MG63 (cell line): ENCODE measurements around the gene FOXP1. TPM values are rescaled to one million over a fixed set of nuclear protein-coding genes. Genes with fewer than 3 reads are reported as not detected.

Experiments
- DNase-seq: peaks from one replicate; pipeline ENCODE4 v3.0.0-alpha.2; 2020
- H3K27me3 ChIP-seq: fragments of 250-450 bp; sonication (Bioruptor Pico); 2 replicates; pipeline ENCODE4 v1.5.1; 2020; ENCODE audit warnings: mild to moderate bottlenecking, moderate library complexity
- H3K36me3 ChIP-seq: fragments of 250-450 bp; sonication (Bioruptor Pico); 2 replicates; pipeline ENCODE4 v1.5.1; 2020; ENCODE audit warnings: mild to moderate bottlenecking, moderate library complexity
- H3K4me3 ChIP-seq: fragments of 250-450 bp; sonication (Bioruptor Pico); 2 replicates; pipeline ENCODE4 v1.5.1; 2020; ENCODE audit warnings: mild to moderate bottlenecking, moderate library complexity
- H3K9me3 ChIP-seq: fragments of 250-450 bp; sonication (Bioruptor Pico); 2 replicates; pipeline ENCODE4 v1.5.1; 2020; ENCODE audit warnings: mild to moderate bottlenecking, moderate library complexity
- total RNA-seq: library from RNA; depleted of rRNA; stranded (reverse); fragments of >200 nt; shearing (Covaris generic); gene quantifications from 2 replicates; pipeline ENCODE4 v1.2.3, GENCODE V29; 2014; ENCODE audit warnings: low replicate concordance

Gene FOXP1
- total RNA-seq, 1 experiment from 2014 or later = 15.0 TPM

DNA sequence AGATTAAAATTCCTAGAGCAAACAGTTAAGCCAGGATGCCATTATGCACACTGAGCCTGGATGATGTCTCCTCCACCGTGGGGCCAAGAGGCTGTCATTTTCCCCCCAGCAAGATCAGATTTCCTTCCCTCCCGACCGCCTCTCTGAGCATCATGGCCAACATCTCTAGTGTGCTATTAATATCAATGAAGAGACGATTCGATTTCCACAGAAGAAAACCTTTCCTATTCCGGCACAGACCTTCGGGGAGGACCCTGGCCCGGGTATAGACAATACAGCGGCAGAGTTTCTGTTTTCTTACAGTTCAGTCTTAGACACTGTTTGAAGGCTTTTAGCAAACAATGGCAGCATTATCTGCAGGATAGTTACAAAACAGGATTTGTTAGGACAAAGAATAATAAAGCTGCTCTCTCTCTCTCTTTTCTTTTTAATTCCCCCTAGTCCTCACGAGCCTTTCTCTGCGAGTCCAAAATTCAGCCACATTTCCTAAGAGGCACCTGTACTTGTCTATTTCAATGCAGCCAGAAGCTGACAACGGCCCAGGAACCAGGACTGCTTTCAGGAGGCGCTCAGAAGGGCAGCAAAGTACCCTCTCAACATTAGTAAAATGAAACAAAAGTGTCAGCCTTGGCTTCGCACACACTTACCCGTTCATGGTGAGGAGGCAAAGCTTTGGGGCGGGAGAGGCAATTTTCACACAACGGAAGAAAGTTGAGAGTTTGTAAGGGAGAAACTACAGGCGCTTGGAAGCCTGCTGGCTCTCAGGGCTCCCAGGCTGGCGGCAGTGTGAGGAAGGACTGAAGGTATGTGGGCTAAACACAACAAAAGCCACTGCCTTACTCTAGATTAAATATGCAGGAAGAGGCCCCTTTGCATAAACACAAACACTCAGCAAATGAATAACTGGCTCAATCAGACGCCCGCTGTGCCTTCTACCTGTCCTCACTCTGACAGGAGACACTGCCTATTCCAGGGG lies 278.0 kb downstream of the FOXP1 start:
- Histone ChIP-seq H3K4me3 (peak overlapping the region; percentile 27), H3K27me3 (no peaks in the 10 kb centered on the region), H3K9me3 (no peaks in the 10 kb centered on the region), H3K36me3 (no peaks in the 10 kb centered on the region)
- DNase-seq = peak; percentile 14

DNA sequence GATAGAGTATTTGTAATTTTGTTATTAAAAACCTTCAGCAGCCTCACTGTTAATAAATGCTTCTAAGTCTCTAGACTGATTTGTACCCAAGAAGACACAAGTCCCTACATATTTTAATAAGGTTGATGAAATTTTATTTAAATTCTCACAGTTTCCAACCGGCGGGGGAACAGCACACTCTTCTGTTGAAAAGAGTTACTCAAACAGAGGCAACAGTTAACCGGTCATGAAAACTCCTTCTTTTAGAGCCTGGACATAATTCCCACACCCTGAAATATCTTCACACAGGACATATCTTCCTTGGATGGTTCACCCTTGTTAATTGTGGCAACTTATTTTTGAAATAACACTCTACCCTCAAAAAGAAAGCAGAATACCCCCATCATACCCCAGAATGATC lies 278.8 kb downstream of the FOXP1 start:
- no peaks in the 10 kb centered on the region for H3K27me3 ChIP-seq
- no peak for DNase-seq
- no peaks in the 10 kb centered on the region for H3K36me3 ChIP-seq
- no peaks in the 10 kb centered on the region for H3K9me3 ChIP-seq
- no peak overlapping the region for H3K4me3 ChIP-seq

DNA sequence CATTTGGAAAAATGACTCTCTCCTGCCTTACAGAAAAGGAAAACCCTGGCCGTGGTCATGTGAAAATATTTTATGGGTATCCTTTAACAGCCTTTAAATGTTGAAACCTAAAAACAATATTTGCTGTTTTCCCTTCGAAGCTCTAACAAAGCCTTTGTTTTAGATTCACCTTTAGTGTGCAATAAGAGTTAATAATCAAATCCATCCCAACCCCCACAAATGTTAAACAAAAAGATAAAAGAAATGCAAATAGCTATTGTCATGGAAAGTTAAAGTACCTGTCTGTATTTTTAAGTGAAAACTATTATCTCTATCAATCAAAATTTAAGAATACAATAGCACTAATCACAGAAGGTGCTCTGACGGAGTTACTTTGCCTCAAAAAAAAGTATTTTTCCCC lies 279.3 kb downstream of the FOXP1 start:
- DNase-seq = no peak
- H3K4me3 ChIP-seq = no peak overlapping the region
- no peaks in the 10 kb centered on the region for H3K27me3 ChIP-seq

DNA sequence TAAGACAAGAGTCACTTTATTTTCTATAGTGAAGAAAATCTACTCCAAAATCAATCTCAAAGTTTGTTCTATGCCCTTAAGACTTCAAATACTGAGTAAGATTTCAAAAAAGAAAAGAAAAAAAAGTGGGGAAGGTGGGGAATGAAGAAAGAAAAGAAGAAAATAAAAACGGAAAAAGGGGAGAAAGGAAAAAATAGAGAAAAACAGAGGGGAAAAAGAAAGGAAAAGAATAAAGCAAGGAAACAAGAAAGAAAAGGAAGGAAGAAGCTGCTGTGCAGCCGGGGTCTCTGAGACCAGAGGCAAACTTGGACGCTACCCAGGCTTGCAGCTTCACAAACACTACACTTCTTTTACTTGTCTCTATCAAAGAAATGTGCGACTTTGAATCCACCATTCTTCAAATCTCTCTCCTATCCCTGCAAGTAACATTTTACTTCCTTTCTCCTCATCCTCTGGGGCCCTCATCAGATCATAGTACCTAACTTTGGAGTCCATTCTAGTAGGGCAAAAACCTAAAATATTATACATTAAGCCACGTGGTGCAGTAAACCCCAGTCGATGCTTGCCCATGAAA lies 279.8 kb downstream of the FOXP1 start:
- Histone ChIP-seq H3K4me3 (no peak overlapping the region), H3K9me3 (no peaks in the 10 kb centered on the region), H3K27me3 (no peaks in the 10 kb centered on the region), H3K36me3 (no peaks in the 10 kb centered on the region)
- DNase-seq = no peak

More for the DNA sequence above, 279.3 kb downstream of the FOXP1 start:
- no peaks in the 10 kb centered on the region for H3K9me3 ChIP-seq
- no peaks in the 10 kb centered on the region for H3K36me3 ChIP-seq

DNA sequence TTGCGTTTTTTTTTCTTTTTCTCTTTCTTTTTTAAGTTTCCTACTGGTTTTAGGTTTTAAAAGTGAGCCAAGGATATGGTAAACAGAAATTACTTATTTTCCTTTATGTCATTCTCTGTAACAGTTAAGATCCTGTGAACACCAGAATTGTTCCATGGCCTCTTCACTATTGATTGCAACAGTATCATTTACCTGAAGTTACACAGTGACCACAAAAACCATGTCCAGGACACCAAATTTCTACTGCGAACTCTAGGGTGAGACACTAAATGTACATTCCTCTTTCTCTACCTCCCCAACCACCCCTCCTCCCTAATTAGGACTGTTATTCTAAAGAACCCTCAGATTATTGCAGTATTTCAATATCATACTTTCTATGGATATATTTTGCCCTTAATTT lies 280.9 kb downstream of the FOXP1 start:
- H3K36me3 ChIP-seq = no peaks in the 10 kb centered on the region
- no peaks in the 10 kb centered on the region for H3K9me3 ChIP-seq
- no peak overlapping the region for H3K4me3 ChIP-seq

DNA sequence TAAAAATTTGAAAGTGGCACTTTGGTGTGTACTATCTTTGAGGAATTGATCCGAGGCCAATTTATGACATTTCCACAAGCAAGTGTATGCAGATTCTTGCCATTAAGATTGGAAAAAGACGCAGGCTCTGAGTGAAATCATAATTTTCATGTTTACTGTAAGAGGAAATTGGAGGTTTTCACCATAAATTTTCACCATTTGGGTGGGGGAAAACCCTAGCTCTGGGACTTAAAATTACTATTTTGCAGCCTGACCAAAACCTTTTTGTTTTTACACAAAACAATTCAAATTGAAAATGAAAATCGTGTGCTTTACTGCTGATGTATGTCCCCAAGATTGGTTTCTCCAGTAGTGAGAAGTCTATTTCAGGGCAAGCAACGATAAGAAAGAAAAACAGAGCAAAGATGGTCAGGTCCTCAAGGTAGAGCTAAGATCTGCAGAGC lies 282.6 kb downstream of the FOXP1 start:
- no peak overlapping the region for H3K4me3 ChIP-seq
- no peaks in the 10 kb centered on the region for H3K27me3 ChIP-seq
- DNase-seq = no peak
- H3K36me3 ChIP-seq = no peaks in the 10 kb centered on the region
- no peaks in the 10 kb centered on the region for H3K9me3 ChIP-seq

More for the DNA sequence above, 280.9 kb downstream of the FOXP1 start:
- no peak for DNase-seq
- no peaks in the 10 kb centered on the region for H3K27me3 ChIP-seq

DNA sequence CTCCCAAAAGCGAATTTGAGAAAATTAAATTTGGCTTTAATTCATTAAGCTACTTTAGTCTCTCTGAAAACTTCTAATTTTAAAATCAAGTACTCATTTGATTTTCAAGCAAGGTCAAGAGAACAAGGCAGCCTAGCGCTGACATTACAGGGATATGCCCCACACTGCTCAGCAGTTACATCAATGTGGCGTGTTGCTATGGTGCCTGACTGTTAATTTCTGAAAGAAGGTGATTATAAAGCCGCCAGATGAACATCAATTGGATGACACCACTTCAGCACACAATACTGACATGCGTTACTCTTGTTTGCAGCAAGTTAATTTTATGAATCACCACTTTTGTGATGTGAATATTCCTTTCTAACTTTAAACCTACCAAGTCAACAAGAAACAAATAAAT lies 284.4 kb downstream of the FOXP1 start:
- no peak for DNase-seq
- Histone ChIP-seq H3K4me3 (no peak overlapping the region), H3K36me3 (no peaks in the 10 kb centered on the region), H3K27me3 (no peaks in the 10 kb centered on the region), H3K9me3 (no peaks in the 10 kb centered on the region)

DNA sequence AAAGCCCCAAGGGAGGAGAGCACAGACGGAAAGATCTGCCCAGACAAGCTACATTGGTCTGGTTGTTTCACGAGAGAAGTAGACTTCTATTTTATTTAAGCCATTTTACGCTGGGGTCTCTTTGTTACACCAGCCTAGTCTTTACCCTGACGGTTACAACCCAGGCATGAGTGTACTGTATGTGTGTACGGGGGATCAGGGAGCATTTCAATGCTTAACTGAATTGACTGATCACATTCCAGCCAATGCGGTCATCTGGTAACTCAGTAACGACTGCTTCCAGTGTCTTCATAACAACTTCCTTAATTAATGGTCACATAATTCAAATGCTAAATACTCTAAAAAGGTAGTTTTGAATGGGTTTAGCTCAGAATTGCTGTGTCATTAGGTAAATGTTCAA lies 288.6 kb downstream of the FOXP1 start:
- DNase-seq = no peak
- Histone ChIP-seq H3K36me3 (no peaks in the 10 kb centered on the region), H3K27me3 (no peaks in the 10 kb centered on the region), H3K9me3 (no peaks in the 10 kb centered on the region), H3K4me3 (no peak overlapping the region)

DNA sequence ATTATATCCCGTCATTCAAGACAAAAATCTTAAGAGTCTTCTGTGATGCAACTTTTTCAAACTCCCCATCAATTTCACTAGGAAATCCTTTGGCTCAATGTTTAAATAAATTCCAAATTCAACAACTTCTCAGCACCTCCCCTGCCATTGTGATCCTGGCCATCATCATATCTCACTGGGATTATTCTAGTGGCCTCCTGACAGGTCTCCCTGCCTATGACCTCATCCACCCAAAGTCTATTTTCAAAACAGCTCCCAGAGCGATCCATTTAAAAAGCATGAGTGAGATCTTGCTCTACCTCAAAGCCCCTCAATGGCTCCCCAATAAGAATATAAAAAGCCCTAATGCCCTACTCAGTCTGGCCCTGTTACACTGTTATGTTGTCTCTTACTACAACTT lies 293.2 kb downstream of the FOXP1 start:
- no peak overlapping the region for H3K4me3 ChIP-seq
- DNase-seq = no peak
- H3K9me3 ChIP-seq = no peaks in the 10 kb centered on the region

DNA sequence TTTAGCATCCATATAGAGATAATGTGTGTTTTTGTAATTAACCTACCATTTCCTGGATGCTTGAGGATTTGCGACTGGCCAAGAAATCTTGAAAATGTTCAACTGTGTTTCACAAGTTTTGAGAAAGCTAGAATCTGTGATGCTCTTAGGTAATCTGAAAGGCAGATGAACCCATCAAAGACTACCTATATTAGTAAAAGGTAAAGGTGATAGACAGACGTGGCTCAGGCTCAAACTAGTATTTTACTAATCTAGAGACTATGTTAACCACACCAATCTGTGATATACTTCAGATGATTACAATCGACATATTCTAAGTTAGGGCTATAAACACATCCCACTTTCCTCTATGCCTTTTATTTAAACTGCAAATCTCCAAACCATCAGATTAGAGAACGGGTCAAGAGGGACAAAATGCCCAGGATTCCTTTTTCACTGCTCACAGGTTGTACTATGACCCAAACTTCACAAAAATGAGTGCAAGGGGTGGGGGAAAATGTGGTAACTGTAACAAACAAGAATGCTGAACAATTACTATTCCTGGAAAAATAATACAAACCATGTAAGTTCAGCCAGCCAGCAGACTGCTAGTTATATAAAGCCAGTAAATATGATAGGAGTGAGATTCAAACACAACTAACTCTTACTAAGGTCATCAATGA lies 295.1 kb downstream of the FOXP1 start:
- H3K9me3 ChIP-seq = no peaks in the 10 kb centered on the region
- H3K27me3 ChIP-seq = no peaks in the 10 kb centered on the region
- no peak overlapping the region for H3K4me3 ChIP-seq
- no peak for DNase-seq
- no peaks in the 10 kb centered on the region for H3K36me3 ChIP-seq

More for the DNA sequence above, 293.2 kb downstream of the FOXP1 start:
- Histone ChIP-seq H3K36me3 (no peaks in the 10 kb centered on the region), H3K27me3 (no peaks in the 10 kb centered on the region)

DNA sequence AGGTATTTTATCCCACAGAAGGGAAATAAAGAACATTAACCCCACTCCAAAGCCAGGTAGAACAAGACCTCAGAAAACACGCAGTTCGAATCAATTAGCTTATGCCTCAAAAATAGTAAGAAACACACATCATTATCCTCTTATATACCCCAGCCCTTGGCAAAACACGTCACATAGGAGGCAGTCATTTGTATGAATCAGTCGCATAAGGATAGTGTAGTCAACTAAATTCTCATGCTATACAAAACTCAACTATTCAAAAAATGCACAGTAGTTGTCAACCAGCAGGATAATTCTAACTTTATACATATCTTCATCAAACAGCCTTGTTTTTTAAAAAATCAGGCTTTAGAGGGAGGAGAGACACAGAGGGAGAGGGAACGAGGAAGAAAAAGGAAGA lies 298.4 kb downstream of the FOXP1 start:
- Histone ChIP-seq H3K27me3 (no peaks in the 10 kb centered on the region), H3K36me3 (no peaks in the 10 kb centered on the region), H3K4me3 (no peak overlapping the region), H3K9me3 (no peaks in the 10 kb centered on the region)
- DNase-seq = no peak

DNA sequence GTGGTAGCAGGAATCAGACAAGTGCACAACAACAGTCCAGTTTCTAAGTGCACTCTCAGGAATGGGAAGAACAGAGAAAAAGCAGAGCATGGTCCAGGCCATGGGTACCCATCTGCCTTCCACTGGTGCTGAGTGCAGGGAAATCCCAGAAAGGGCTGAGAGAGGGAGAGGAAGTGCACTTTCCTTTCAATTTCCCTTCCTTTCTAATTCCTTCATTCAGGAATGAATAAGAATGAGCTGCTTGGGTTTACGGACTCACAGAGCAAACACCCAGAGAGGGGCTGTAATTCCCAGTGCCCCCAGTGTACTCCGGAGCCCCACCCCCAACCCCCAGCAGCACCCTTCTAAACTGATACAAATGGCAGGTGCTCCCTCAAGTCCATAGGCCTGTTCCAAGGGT lies 300.6 kb downstream of the FOXP1 start:
- no peaks in the 10 kb centered on the region for H3K27me3 ChIP-seq
- H3K4me3 ChIP-seq = no peak overlapping the region
- H3K36me3 ChIP-seq = no peaks in the 10 kb centered on the region
- DNase-seq = no peak
- no peaks in the 10 kb centered on the region for H3K9me3 ChIP-seq

DNA sequence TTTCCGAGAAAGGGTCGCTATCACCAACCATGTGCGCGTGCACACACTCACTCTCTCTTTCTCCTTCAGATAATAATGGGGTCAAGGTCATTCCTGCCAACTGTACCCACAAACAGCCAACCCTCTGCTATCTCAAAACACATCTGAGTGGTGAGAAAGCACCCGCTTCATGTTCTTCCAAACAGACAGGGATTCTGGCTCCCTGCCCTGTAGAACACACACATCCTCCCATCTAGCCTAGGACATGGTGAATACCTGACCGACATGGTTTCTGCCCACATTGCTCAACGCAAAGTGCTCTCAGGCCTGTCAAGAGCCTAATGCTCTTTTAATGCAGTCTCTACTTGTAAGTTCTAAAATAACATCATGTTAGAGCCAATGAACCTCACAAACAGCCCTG lies 302.2 kb downstream of the FOXP1 start:
- Histone ChIP-seq H3K27me3 (no peaks in the 10 kb centered on the region), H3K36me3 (no peaks in the 10 kb centered on the region), H3K9me3 (no peaks in the 10 kb centered on the region), H3K4me3 (no peak overlapping the region)
- DNase-seq = no peak

DNA sequence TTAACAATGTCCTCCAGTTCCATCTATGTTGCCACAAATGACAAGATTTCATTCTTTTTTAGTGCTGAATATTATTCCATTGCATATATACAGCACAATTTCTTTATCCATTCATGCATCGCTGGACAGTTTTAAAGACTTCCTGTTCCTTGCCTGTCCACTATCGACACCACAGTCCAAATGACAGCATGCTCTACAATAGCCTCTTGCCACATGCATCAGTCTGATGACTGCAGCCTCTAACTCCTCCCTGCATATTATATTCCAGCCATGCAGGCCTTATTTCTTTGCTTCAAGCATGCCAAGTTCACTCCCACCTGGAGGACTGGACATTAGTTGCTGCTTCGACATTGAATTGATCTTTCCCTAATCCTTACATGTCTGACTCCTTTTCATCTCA lies 306.2 kb downstream of the FOXP1 start:
- Histone ChIP-seq H3K27me3 (no peaks in the 10 kb centered on the region), H3K9me3 (no peaks in the 10 kb centered on the region), H3K36me3 (no peaks in the 10 kb centered on the region), H3K4me3 (no peak overlapping the region)
- DNase-seq = no peak

DNA sequence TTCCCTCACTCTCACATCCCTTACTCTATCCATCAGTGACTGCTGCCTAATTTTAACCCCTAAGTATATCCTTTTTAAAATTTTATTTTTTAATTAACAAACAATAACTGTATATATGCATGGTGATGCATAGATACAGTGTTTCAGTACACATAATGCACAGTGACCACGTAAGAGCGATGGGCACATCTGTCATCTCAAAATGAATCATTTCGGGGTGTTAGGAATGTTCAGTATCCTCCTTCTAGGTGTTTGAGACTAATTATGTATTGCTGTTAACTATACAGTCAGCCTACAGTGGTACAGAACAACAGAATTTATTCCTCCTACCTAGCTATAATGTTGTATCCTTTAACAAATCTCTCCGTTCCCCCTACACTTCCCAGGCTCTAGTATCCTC lies 307.0 kb downstream of the FOXP1 start:
- no peak for DNase-seq
- Histone ChIP-seq H3K27me3 (no peaks in the 10 kb centered on the region), H3K9me3 (no peaks in the 10 kb centered on the region), H3K4me3 (no peak overlapping the region), H3K36me3 (no peaks in the 10 kb centered on the region)

DNA sequence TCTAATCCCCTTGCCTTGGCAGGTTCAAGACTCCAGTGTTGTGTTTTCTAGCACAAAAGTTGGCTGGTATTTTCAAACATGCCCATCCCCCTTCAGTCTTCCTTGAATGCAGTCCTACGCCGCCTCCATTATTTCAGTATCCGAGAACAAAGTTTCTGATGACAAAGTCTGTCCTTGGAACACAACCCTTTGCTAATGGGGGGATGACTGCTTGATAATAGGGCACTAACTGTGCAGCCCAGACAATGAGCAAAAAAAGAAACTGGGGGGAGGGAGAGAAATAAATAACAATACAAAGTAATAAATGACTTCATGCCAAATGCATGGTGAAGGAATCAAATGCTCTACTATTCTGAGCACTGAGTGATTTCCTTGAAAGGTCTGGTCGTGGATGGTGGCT lies 310.1 kb downstream of the FOXP1 start:
- H3K36me3 ChIP-seq = no peaks in the 10 kb centered on the region

DNA sequence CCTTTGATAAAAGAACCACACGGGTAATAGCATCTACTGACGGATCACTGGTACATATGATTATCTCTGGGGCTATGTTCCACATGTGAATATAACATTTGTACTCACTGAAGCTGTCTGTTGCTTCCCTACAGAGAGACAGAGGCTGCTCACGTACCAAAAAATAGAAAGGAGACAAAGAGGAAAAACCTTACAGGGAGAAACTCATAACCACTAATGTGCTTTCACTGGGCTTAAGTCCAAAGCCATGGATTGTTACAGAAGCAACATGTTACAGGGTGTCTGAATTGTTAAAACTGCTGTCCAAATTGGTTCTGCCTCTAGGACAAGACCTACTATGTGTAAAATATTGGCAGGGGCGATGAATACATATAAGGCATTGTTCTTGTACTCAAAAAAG lies 311.9 kb downstream of the FOXP1 start:
- no peaks in the 10 kb centered on the region for H3K27me3 ChIP-seq
- H3K9me3 ChIP-seq = no peaks in the 10 kb centered on the region
- DNase-seq = no peak
- no peaks in the 10 kb centered on the region for H3K36me3 ChIP-seq
- no peak overlapping the region for H3K4me3 ChIP-seq

More for the DNA sequence above, 310.1 kb downstream of the FOXP1 start:
- Histone ChIP-seq H3K4me3 (no peak overlapping the region), H3K9me3 (no peaks in the 10 kb centered on the region), H3K27me3 (no peaks in the 10 kb centered on the region)
- no peak for DNase-seq
